ENCODE measurements around the gene C6.

C6 gene

DNA sequence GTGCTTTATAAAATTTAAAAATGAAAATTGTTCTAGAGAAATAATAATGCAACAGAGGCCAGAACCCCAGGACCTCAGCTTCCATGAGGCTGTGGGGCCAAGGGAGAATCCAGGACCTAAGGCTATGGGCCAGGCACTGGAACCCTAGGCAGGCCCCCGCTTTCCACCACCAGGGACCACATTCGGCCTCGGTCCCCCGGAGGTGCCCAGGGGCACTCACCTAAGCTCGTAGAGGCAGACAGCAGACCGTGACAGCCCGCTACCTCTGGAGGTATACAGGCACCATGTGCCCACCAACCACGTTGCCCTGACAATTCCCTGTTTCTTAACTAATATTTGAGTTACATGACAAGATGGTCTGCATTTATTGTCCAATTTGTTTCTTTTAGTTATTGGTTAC is 92.7 kb downstream of the C6 start:
- no peak for DNase-seq (ENCODE audit: low read depth in 3 of 3)

DNA sequence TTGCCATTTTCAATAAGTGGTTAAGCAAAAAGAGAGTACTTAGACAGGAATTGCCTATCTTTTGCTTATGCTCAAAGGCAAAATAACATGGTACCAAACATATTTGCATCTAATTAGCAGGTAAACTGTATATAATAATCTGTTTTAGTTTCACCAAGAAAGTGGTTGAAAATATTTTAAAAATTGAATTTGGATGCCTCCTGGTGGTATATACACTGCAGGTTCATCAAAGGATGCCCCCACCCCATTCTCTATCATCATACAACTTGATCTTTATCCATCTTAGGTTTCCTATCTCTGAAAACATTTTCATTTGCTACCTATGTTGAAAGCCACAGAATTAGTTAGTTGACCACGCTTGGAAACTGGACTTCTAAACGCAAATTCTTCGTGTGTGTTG is 95.2 kb downstream of the C6 start:
- DNase-seq (ENCODE audit: low read depth in 3 of 3) = no peak

DNA sequence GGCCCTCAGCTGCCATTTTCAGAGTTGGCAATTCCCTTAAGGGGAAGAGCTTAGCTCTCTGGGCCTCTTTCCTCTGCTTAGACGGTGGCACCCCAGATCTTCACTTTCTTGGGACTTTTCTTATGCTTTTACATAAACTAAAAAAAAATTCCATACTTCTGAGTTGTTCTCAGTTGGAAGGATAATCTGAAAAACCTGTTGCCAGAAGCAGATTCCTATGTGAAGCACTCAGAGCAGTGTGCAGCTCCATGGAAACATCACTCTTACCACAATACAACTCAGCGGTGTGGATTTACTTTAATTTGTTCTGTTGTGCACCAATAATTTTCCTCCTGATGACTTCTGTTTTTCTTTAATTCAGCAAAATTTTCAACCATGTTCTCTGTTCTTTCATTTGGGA is 98.1 kb downstream of the C6 start:
- DNase-seq (ENCODE audit: low read depth in 3 of 3) = no peak

DNA sequence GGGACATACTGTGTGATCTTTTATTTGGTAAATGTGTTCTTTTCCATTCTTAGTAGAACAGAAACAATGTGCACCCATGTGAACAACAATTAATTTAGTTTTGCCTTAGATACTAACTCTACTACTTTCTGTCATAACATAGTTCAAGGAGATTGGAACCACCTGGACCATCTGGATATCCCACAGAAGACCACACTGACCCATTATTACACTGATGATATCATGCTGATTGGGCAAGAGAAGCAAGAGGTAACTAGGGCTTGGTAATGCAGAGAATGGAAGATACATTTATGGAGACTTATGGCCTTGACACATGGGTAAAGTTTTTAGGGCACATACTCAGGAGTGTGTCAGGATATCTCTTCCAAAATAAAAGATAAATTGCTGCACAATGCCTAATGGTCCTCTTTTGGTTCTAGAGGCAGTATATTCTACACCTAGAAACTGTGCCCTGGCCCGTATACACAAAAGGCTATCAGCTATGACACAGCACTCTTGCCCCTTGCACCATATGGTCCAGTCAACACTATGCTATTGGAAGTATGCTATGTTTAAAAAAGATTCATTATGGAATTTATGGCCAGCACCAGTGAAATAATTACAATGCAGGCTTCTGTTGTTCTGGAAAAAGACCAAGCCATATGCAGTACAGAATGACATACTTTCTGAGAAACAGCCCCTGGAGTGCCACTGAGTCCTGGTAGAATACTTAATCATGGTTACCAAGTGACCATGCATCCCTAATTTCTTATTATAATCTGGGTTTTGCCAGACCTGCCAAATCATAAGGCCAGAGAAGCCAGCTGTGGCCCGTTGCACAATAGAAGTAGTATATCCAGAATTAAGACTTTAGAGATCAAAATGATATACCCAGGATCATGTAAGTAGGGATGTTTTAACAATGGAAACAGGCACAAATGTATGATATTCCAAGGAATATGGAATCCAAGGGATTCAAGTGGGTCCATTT is 100.6 kb downstream of the C6 start:
- no peak for DNase-seq (ENCODE audit: low read depth in 3 of 3)

DNA sequence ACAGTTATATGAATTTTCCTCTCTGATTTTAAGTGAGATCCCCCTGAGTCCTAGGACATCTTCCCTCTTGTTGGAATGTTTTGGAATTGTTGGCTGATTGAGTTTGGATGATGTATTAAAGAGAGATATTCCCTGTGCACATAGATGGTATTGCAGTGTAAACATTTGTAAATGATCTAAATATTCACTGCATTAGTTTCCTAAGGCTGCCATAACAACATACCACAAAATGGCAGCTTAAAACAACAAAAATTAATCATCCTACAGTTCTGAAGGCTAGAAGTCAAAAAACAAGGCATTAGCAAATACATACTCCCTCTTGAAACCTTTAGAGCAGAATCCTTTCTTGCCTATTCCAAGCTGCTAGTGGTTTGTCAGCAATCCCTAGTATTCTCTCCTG is 104.1 kb downstream of the C6 start:
- DNase-seq (ENCODE audit: low read depth in 3 of 3) = no peak

DNA sequence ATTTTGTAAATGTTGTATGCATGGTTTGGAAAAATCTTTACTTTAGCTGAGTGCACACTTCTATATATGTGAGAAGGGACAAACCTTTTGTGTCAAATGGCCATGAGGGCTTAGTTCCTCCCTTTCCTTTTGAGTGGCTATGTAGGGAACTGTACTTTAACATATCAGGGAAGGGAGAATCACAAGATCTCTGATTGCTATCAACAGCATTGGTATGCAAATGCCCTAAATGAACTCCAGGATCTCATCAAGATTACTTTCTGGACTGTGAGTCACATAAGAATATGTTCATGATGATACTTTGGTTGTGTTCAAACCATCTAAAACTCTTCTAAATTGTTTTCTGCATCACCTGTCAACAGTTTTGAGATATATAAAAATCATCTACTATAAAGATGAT is 111.0 kb downstream of the C6 start:
- DNase-seq (ENCODE audit: low read depth in 3 of 3) = no peak

DNA sequence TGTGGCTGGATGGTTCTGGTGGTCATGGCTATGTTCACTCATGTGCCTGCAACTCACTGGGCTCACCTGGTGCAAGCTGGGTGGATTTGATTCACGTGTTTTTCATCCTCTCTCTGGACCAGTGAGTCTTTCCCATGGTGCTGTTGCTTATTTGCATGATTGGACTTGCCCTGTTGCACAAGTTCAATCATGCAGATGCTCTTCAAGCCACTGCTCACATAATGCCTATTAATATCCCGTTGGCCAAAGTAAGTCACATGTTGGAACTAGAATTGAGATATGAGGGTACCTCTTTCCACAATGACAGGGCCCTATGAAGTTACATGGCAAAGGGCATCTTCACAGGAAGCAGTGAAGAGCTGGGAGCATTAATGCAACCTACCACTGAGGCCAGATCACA is 115.7 kb downstream of the C6 start:
- no peak for DNase-seq (ENCODE audit: low read depth in 3 of 3)

DNA sequence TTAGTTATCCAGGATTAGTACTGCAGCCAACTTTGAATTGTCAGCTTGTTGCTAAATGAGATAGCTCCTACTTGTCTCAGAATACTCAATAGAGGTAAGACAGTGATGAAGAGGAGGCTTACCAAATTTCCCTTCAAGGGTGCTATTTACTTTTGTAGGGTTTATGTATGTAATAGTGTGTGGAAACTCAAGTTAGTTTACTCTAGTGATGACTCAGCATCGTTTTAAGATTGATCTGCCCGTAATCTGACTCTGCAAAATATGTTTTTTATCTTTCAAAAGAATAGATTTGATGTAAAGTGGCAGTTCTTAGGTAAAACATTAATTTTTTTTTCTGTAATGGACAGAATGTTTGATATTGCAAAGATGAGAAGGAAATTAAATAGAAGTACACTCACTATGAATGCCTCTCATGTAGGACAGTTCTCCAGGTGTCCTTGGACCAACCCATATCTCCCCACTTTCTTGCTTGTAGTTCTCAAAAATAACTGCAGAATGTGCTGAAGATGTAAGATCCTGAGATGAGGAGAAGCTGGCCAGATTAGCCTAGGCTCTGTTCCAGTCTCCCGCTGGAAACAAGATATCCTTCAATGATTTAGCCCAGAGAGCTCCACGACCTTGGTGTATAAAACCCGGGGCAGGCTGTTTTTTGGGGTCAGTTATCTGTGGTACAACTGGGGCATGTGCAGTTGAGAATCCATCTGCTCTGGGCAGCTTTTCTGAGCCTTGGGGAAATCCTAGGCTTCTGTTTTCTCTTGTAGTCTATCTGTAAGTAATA is 117.8 kb downstream of the C6 start:
- DNase-seq (ENCODE audit: low read depth in 3 of 3) = no peak

DNA sequence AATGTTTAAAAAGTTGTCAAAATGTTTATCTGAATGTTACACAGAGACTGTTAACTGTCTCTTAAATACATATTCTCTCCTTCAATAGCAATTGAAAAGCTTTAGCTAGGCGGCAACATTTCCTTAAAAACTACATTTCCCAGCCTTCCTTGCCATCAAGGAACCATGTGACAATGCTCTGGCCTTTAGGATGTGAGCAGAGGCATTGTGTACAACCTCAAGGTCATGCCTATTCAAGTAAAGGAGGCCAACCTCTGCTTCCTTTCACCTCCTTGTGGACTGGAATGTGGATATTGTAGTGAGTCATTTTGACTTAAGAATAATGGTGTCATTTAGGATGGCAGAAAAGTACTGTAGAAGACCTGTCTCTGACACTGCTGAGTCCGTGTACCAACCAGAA is 118.5 kb downstream of the C6 start:
- DNase-seq (ENCODE audit: low read depth in 3 of 3) = no peak

DNA sequence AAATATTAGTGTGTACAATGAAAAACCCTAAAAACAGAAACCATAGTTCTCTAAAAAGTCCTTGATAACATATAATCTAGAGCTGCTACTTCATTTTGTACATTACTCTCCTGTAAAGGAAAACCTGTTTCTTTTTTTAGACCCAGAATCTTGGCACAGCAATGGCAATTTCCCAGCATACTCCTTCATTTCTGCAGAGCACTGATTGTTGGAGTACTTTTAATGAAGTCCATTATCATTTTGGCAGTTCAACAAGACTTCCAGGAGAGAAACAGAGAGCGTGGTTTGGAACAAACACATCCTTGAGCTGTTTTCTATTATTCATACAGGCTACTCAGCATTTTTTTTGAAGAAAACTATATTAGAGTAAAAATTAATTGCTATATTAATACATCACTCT is 119.5 kb downstream of the C6 start:
- no peak for DNase-seq (ENCODE audit: low read depth in 3 of 3)
